ENCODE results near the gene PDE2A. TPM values are rescaled to one million over a fixed set of nuclear protein-coding genes. Genes with fewer than 3 reads are reported as not detected.

The PDE2A gene
- total RNA-seq, 2 experiments from 2014 or later, result 0.26 to 0.37 TPM

DNA sequence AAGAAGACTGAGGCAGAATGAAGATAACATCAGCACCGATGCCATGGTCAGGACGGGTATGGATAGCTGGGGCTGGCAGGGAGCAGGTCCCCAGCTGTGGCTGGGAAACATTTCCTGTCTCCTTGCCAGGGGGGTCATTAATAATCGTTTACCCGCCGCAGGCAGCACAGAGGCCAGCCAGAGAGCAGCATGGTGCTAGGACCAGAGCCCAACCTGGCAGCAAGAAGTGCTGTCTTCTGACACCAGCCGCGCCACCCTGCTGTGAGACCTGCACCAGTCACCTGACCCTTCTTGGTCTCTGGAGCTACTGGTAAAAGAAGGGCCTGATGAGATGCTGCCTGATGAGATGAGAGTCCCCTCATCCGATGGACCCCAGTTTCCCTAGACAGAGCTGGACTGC is 36.3 kb downstream of the PDE2A start:
- no peaks in the 10 kb centered on the region for H3K9me3 Mint-ChIP-seq (ENCODE audit: insufficient read depth)
- POLR2A ChIA-PET, result no interaction called here
- CTCF ChIA-PET, result interaction anchor here (1.2 to 4.1 kb wide), 5 partner anchors 45 to 167 kb away, joined by 3 to 14 read pairs (median 4); no protein-coding TSS in a partner anchor

DNA sequence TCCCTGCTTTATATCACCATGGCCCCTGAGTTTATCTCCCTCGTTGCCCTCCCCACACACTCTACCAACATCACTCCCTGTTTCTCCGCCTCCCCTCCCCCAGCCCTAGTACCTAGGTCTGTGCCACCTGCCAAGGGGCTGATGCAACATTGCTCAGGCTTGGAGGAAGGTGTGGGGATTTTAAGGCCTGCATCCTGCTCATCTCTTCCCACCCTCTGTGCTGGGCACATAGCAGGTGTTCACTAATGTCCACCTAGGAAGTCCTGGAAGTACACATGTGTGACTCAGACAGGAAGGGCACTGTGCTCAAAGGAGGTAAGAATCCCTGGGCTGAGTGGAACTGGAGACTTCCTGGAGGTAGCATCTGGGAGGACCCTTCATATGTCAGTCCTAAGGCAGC is 37.0 kb downstream of the PDE2A start:
- POLR2A ChIA-PET, result no interaction called here
- H3K27ac Mint-ChIP-seq, result no peak overlapping the region

More for the DNA sequence above, 36.3 kb downstream of the PDE2A start:
- no peak for ATAC-seq
- Mint-ChIP-seq H3K4me3 (no peak overlapping the region), H3K4me1 (ENCODE audit: low read depth) (peaks cover 3% of the 10 kb centered on the region), H3K27me3 (ENCODE audit: low read depth) (peaks cover 9% of the 10 kb centered on the region), H3K36me3 (ENCODE audit: low read depth) (no peaks in the 10 kb centered on the region), H3K27ac (no peak overlapping the region)
- no peak for DNase-seq

DNA sequence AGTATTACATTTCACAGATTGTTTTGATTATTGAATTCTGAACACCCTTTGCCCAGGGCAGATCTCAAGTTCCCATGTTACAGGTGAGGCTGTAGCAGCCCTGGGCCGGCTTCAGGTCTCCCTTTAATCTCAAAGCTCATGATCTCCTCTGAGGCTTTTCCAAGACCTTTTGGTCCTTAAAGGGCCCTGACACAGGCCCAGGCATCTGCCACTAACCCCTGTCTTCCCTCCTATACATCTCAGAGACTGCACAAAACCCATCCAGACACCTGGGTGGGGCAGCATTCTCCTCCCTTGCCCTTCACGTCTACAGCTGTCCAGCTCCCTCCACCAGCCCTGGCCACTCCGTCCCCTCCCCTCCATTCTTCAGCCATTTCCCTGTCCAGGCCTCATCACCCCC is 37.8 kb downstream of the PDE2A start:
- no peaks in the 10 kb centered on the region for H3K9me3 Mint-ChIP-seq (ENCODE audit: insufficient read depth)
- H3K27ac Mint-ChIP-seq, result no peak overlapping the region
- H3K4me1 Mint-ChIP-seq (ENCODE audit: low read depth), result peaks cover 2% of the 10 kb centered on the region
- H3K4me3 Mint-ChIP-seq, result no peak overlapping the region
- ChIA-PET POLR2A (no interaction called here), CTCF (interaction anchor here (1.2 to 4.1 kb wide), 3 partner anchors 47 to 202 kb away, joined by 3 to 14 read pairs (median 9); partner anchors contain the start of gene CLPB)
- H3K27me3 Mint-ChIP-seq (ENCODE audit: low read depth), result peaks cover 7% of the 10 kb centered on the region
- H3K36me3 Mint-ChIP-seq (ENCODE audit: low read depth), result no peaks in the 10 kb centered on the region
- DNase-seq, result no peak
- no peak for ATAC-seq

More for the DNA sequence above, 37.0 kb downstream of the PDE2A start:
- CTCF ChIA-PET, result interaction anchor here (1.6 to 4.1 kb wide), 3 partner anchors 46 to 49 kb away, joined by 4 to 14 read pairs (median 9); no protein-coding TSS in a partner anchor
- no peak for ATAC-seq
- no peaks in the 10 kb centered on the region for H3K9me3 Mint-ChIP-seq (ENCODE audit: insufficient read depth)
- DNase-seq, result no peak
- peaks cover 2% of the 10 kb centered on the region for H3K4me1 Mint-ChIP-seq (ENCODE audit: low read depth)
- H3K36me3 Mint-ChIP-seq (ENCODE audit: low read depth), result no peaks in the 10 kb centered on the region
- no peak overlapping the region for H3K4me3 Mint-ChIP-seq
- peaks cover 7% of the 10 kb centered on the region for H3K27me3 Mint-ChIP-seq (ENCODE audit: low read depth)

DNA sequence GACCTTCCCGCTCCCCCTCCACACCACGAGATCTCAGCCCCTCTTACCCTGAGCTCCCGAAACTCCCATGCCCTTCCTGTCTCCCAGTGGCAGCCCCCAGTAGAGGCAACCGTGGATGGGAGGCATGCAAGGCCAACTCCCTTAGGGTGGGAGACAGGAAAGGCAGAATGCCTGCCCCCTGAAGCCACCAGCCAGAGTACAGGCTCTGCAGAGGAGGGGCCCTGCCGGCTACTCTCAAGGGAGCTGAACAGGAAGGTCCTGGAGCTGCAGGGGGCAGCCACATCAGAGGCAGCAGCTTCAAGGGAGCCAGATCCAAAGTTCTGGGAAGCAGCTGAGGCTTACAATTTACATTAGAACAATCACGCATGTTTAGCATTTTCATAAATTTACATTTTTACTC is 38.3 kb downstream of the PDE2A start:
- ChIA-PET POLR2A (no interaction called here), CTCF (interaction anchor here (1.0 to 4.1 kb wide), 7 partner anchors 27 to 201 kb away, joined by 3 to 14 read pairs (median 3); partner anchors contain the start of gene CLPB)
- H3K4me1 Mint-ChIP-seq (ENCODE audit: low read depth), result peaks cover 2% of the 10 kb centered on the region
- H3K9me3 Mint-ChIP-seq (ENCODE audit: insufficient read depth), result no peaks in the 10 kb centered on the region
- DNase-seq, result no peak
- H3K27ac Mint-ChIP-seq, result no peak overlapping the region
- no peak overlapping the region for H3K4me3 Mint-ChIP-seq
- no peak for ATAC-seq
- no peaks in the 10 kb centered on the region for H3K36me3 Mint-ChIP-seq (ENCODE audit: low read depth)
- H3K27me3 Mint-ChIP-seq (ENCODE audit: low read depth), result peaks cover 7% of the 10 kb centered on the region

DNA sequence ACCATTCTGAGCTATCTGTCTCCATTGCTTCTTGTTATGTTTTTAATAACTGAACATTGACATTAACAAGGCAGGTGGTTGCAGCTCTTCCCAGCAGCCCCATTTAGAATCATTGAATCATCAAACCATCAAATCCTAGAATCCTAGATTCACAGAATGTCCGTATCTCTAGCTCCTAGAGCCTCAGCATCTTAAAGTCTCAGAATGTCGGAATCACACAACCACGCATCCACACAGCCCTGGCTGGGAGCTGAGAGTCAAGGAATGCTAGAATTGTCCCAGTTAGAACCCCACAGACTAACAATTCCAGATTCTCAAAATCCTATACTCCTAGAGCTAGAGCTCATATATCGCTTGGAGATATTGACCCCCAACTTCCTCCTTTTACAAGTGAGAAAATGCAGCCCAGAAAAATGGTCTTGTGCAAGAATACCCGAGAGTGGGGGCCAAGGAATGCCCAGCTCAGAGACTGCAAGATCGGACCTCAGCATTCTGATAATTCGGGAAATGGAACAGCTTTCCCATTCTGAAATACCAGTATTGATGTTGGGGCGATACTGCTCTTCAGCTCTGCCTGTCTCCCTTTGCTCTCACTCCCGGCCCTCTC is 38.8 kb downstream of the PDE2A start:
- Mint-ChIP-seq H3K27me3 (ENCODE audit: low read depth) (peaks cover 7% of the 10 kb centered on the region), H3K9me3 (ENCODE audit: insufficient read depth) (no peaks in the 10 kb centered on the region), H3K36me3 (ENCODE audit: low read depth) (no peaks in the 10 kb centered on the region), H3K4me3 (no peak overlapping the region), H3K4me1 (ENCODE audit: low read depth) (peaks cover 2% of the 10 kb centered on the region), H3K27ac (no peak overlapping the region)
- DNase-seq (no peak), ATAC-seq (no peak)
- CTCF ChIA-PET, result interaction anchor here (1.0 to 4.1 kb wide), 7 partner anchors 27 to 201 kb away, joined by 3 to 14 read pairs (median 3); partner anchors contain the start of gene CLPB
- POLR2A ChIA-PET, result no interaction called here

DNA sequence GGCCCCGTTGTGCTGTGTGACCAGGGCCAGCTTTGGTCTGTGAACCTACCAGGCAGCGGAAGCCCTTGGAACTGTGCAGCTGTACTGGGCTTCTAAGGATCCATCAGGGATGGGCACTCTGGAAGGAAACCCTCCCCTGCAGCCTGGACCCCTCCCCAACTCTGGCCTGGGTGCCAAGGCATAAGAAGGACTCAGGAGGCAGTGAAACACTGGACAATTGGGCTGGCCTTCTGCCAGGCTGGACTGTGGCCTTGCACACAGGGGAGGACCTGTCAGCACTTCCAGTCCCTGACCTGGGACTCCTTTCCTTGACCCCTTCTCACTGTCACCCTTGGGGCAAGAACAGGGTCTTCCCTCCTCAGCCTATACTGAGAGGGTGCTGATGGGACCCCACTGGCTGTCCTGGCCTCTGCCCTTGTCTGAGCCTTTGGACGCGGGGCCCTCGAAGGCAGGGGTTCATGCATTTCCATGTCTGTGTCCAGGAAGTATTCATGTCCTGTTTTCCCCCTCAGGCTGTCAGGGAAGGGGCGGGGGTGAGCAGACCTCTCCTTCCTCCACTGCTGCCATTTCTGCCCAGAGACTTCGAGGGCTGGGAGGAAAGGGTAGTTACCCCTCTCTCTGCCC is 39.6 kb downstream of the PDE2A start:
- ATAC-seq (no peak), DNase-seq (no peak)
- Mint-ChIP-seq H3K4me1 (ENCODE audit: low read depth) (peaks cover 2% of the 10 kb centered on the region), H3K36me3 (ENCODE audit: low read depth) (no peaks in the 10 kb centered on the region), H3K9me3 (ENCODE audit: insufficient read depth) (no peaks in the 10 kb centered on the region), H3K27ac (no peak overlapping the region), H3K27me3 (ENCODE audit: low read depth) (peaks cover 7% of the 10 kb centered on the region), H3K4me3 (no peak overlapping the region)
- ChIA-PET CTCF (interaction anchor here (0.9 to 4.1 kb wide), 4 partner anchors 9 to 163 kb away, joined by 3 to 14 read pairs (median 6); no protein-coding TSS in a partner anchor), POLR2A (no interaction called here)

DNA sequence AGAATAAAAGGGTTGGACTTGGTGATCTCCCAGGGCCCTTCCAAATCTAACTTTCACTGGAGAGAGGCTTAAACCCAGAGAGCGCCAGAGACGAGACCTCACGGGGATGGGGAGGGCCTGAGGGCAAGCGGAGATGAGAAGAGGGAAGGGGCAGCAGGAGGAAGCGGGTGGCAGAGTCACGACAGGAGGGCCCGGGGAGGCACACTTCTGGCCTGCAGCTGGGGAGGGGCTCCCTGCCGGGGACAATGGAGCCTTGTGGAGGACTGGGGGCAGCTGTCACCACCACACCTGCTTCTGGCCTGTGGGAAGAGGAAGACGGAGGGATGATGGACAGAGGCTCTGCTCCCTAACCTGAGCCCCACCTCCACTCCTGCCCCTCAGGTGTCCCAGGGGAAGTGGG is 40.2 kb downstream of the PDE2A start:
- H3K9me3 Mint-ChIP-seq (ENCODE audit: insufficient read depth), result no peaks in the 10 kb centered on the region
- CTCF ChIA-PET, result interaction anchor here (0.9 kb wide), 1 partner anchor 10 kb away, joined by 3 read pairs; no protein-coding TSS in a partner anchor
- no peaks in the 10 kb centered on the region for H3K36me3 Mint-ChIP-seq (ENCODE audit: low read depth)
- no peak for ATAC-seq
- H3K4me3 Mint-ChIP-seq, result no peak overlapping the region
- peaks cover 7% of the 10 kb centered on the region for H3K27me3 Mint-ChIP-seq (ENCODE audit: low read depth)
- POLR2A ChIA-PET, result no interaction called here
- no peak overlapping the region for H3K27ac Mint-ChIP-seq
- peaks cover 2% of the 10 kb centered on the region for H3K4me1 Mint-ChIP-seq (ENCODE audit: low read depth)
- DNase-seq, result no peak

DNA sequence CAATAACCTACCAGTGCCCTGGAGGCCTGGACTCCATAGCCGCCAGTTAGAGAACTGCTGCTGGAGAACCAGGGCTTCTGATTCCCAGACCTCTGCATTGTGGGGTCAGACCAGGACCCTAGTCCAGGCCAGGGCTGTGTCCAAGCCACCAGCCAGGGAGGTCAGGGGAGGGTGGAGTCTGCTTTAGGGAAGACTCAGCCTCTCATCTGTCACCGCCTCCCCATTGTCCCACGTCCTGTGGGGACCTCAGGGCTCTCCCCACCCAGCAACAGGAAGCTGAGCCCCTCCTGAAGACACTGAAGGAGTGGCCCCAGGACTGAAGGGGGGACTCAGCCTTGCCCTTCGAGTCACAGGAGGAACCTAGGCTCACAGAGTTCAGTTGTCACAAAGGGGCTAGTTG is 41.2 kb downstream of the PDE2A start:
- ATAC-seq (no peak), DNase-seq (no peak)
- no peaks in the 10 kb centered on the region for H3K36me3 Mint-ChIP-seq (ENCODE audit: low read depth)
- CTCF ChIA-PET, result no interaction called here
- POLR2A ChIA-PET, result no interaction called here
- H3K9me3 Mint-ChIP-seq (ENCODE audit: insufficient read depth), result no peaks in the 10 kb centered on the region
- no peak overlapping the region for H3K4me3 Mint-ChIP-seq
- H3K4me1 Mint-ChIP-seq (ENCODE audit: low read depth), result peaks cover 2% of the 10 kb centered on the region
- no peak overlapping the region for H3K27ac Mint-ChIP-seq
- peaks cover 7% of the 10 kb centered on the region for H3K27me3 Mint-ChIP-seq (ENCODE audit: low read depth)

DNA sequence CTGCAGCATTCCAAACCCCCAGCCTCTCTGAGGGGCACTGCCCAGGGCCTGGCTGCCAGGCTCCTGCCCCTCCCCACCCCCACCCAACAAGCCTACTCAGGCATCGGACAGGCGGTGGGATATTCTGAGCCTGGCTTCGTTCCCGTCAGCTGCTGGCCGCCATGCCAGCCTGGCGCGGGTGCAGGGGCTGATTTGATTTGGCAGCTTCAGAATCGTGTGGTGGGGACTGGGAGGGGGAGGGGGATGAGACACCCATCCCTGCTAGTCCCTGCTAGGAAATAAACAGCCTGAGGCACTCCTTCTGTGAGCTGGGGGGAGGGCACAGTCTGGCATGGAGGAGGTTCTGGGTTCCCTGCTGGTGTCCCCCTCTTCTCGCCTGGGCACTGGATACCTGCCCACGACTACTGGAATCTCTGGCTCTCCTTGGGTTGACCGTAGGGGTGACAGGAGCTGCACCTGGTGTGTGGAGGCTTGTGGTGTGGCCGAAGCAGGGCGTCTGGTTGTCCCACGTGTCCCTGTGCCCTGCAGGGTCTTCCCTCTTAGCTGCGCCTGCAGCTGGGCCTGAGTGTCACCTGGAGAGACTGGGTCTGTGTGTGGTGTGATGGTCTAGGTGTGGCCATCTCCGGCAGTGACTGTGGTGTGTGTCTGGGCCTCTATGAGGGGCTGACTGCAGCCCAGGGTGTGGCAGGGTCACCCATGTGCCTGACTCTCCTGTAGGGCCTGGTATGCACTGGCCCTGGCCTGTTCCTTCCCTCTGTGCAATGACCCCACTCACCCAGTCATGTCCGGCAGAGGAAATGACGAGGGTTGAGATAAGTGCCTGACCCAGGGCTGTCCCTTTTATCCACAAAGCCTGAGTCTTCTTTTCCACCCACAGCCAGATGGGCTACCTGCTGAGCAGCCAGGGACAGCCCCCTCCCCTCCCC is 42.2 kb downstream of the PDE2A start:
- DNase-seq (no peak), ATAC-seq (no peak)
- Mint-ChIP-seq H3K4me1 (ENCODE audit: low read depth) (peaks cover 2% of the 10 kb centered on the region), H3K4me3 (no peak overlapping the region), H3K27ac (no peak overlapping the region), H3K36me3 (ENCODE audit: low read depth) (no peaks in the 10 kb centered on the region), H3K9me3 (ENCODE audit: insufficient read depth) (no peaks in the 10 kb centered on the region), H3K27me3 (ENCODE audit: low read depth) (peaks cover 7% of the 10 kb centered on the region)
- ChIA-PET POLR2A (interaction anchor here (0.6 kb wide), 1 partner anchor 40 kb away, joined by 3 read pairs; no protein-coding TSS in a partner anchor), CTCF (no interaction called here)

DNA sequence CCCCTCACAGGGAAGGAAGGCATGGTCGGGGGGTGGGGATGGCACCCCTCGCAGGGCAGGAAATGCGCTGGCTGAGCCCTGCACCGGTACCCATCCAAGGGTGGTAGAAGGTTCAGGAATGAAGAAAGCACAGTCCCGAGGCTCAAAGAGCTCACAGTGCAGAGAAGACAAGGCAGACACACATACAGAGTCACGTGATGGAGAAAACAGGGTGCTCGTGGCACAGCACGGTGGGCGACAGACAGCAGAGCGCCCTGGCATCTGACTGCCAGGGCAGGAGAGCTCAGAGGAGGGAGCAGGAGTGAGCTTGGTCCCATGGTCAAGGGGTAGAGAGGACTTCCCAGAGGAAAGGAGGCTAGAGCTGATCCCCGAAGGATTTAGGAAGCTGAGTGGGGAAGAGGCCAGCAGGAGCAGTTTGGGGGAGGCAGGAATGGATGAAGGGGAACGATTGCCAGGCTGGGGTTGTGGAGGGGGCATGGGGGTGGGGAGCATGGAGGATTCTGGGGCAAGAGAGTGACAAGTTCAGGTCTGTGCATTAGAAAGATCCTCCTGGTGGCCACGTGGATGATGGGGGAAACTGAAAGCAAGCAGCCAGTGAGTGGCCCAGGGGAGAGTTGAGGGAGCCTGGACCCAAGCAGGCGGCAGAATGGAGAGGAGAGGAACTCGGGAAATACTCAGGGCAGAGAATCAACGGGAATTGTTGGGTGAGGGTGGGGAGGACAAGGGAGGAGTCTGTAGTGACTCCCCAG is 43.9 kb downstream of the PDE2A start:
- ChIA-PET POLR2A (no interaction called here), CTCF (no interaction called here)
- ATAC-seq, result no peak
- H3K27me3 Mint-ChIP-seq (ENCODE audit: low read depth), result peaks cover 3% of the 10 kb centered on the region
- peaks cover 2% of the 10 kb centered on the region for H3K4me1 Mint-ChIP-seq (ENCODE audit: low read depth)
- H3K4me3 Mint-ChIP-seq, result no peak overlapping the region
- DNase-seq, result no peak
- H3K9me3 Mint-ChIP-seq (ENCODE audit: insufficient read depth), result no peaks in the 10 kb centered on the region
- no peak overlapping the region for H3K27ac Mint-ChIP-seq
- no peaks in the 10 kb centered on the region for H3K36me3 Mint-ChIP-seq (ENCODE audit: low read depth)

DNA sequence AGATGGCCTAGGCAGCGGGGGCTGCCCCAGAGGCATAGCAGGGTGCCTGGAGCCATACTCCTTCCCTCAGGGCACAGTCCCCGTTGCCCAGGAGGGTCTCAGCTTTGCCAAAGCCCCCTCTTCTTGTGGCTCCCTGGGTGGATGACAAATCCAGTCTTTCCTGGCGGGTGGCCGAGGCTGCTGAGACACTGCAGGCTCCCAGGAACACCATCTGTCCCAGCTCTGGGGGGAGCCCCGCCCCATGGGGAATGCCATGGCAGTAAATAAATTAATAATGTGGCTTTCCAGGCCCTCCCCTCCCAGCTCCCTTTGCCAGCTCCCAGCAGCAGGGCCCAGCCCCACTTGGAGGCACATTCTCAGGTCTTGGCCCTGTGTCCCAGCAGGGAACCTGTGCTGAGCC is 45.0 kb downstream of the PDE2A start:
- DNase-seq, result no peak
- H3K9me3 Mint-ChIP-seq (ENCODE audit: insufficient read depth), result no peaks in the 10 kb centered on the region
- peaks cover 3% of the 10 kb centered on the region for H3K27me3 Mint-ChIP-seq (ENCODE audit: low read depth)
- no peak overlapping the region for H3K27ac Mint-ChIP-seq
- ChIA-PET CTCF (interaction anchor here (1.3 to 1.5 kb wide), 2 partner anchors 14 to 39 kb away, joined by 3 to 4 read pairs; no protein-coding TSS in a partner anchor), POLR2A (no interaction called here)
- ATAC-seq, result no peak
- no peaks in the 10 kb centered on the region for H3K36me3 Mint-ChIP-seq (ENCODE audit: low read depth)
- peaks cover 12% of the 10 kb centered on the region for H3K4me1 Mint-ChIP-seq (ENCODE audit: low read depth)
- H3K4me3 Mint-ChIP-seq, result no peak overlapping the region

Measured in activated CD8-positive, alpha-beta T cell treated with anti-CD3 and anti-CD28 coated beads, Interleukin-2, amount 10 ng/mL, durations not matched to agents 7 days and 5 days (primary cell).